ENCODE results near the gene ST3GAL4. TPM values are rescaled to one million over a fixed set of nuclear protein-coding genes. Genes with fewer than 3 reads are reported as not detected.

ST3GAL4 gene
- total and polyA plus RNA-seq, 2 donors (not counting 1 experiment from before 2014, with no cell fraction given): 1.1 to 1.9 TPM

- no peak for DNase-seq
- H3K27me3 ChIP-seq (replicated peaks in 1 of 4; ENCODE audit: control extremely low read depth in 1 of 4, control insufficient read depth in 3 of 4, insufficient read depth in 4 of 4, low read length in 3 of 4): peaks cover 0 to 8% (median 0%) of the 10 kb centered on the region in 4 experiments
- no peaks in the 10 kb centered on the region for H4K20me1 ChIP-seq (ENCODE audit: control insufficient read depth, insufficient read depth, low read length, poor library complexity, severe bottlenecking)
- H2AFZ ChIP-seq (ENCODE audit: insufficient read depth, low read depth, low read length, poor library complexity, severe bottlenecking): peak overlapping the region; percentile 78
- no peaks in the 10 kb centered on the region for H3K27me3 Mint-ChIP-seq
- H3K27ac Mint-ChIP-seq: no peak overlapping the region
- no peaks in the 10 kb centered on the region for H3K9me3 ChIP-seq (ENCODE audit: control extremely low read depth in 1 of 3, control insufficient read depth in 2 of 3, insufficient read depth in 1 of 3, low read length in 2 of 3)
- no peak for TF ChIP-seq CTCF (IDR thresholded peaks at IDR 0.05)
- no peak for TF ChIP-seq EZH2 (IDR thresholded peaks at IDR 0.05; ENCODE audit: borderline replicate concordance, insufficient read depth, low read depth, low read length, poor library complexity, severe bottlenecking)
- CTCF ChIA-PET: interaction anchor here (0.6 to 1.0 kb wide), 2 partner anchors 18 to 44 kb away, joined by 3 read pairs; no protein-coding TSS in a partner anchor
- H3K27ac ChIP-seq (ENCODE audit: low read length in 2 of 2): no peak overlapping the region
- no peaks in the 10 kb centered on the region for H3K79me2 ChIP-seq (ENCODE audit: control insufficient read depth, insufficient read depth, low read length)
- ATAC-seq (ENCODE audit: low read depth): no peak
- H3K4me1 ChIP-seq (ENCODE audit: control insufficient read depth in 2 of 2, insufficient read depth in 2 of 2, low read length in 2 of 2): peaks cover 11 to 17% of the 10 kb centered on the region in 2 donors
- H3K4me3 ChIP-seq (ENCODE audit: control extremely low read depth in 1 of 5, extremely low read depth in 1 of 5, insufficient read depth in 1 of 5, low read depth in 2 of 5, low read length in 4 of 5): peak overlapping the region; percentile 31 to 62 (median 53)
- H3K9me3 Mint-ChIP-seq (ENCODE audit: insufficient read depth): no peaks in the 10 kb centered on the region
- intact Hi-C loops (cut with micrococcal nuclease): loop anchor here (10.0 kb wide), 1 partner anchor 50 kb away; the partner anchor contains the start of gene DCPS
- peak overlapping the region; percentile 85 for H3K4me3 Mint-ChIP-seq
- WGBS (ENCODE audit: insufficient coverage): 27% methylated on average over 14 of the region's 15 CpGs
- POLR2A ChIA-PET: interaction anchor here (0.5 kb wide), 1 partner anchor 1299 kb away, joined by 3 read pairs; no protein-coding TSS in a partner anchor
- H3K4me2 ChIP-seq (replicated peaks; ENCODE audit: low read depth, low read length, poor library complexity, severe bottlenecking): peak overlapping the region; percentile 84
- H3K4me1 Mint-ChIP-seq: peaks cover 15% of the 10 kb centered on the region
- H3K9ac ChIP-seq (ENCODE audit: low read length): peak overlapping the region; percentile 61
- peaks cover 0 to 2% of the 10 kb centered on the region in 2 experiments for H3K36me3 ChIP-seq (replicated peaks in 1 of 2; ENCODE audit: control extremely low read depth in 1 of 2, control insufficient read depth in 1 of 2, extremely low read depth in 1 of 2, insufficient read depth in 2 of 2, low read length in 1 of 2)
Observed at GRCh38 chr11:126354631-126355323, 709 bp upstream of the ST3GAL4 start.
